ENCODE results near the gene CACNA2D2. TPM values are rescaled to one million over a fixed set of nuclear protein-coding genes. Genes with fewer than 3 reads are reported as not detected.

Gene CACNA2D2
- total RNA-seq, 1 donor = not detected

DNA sequence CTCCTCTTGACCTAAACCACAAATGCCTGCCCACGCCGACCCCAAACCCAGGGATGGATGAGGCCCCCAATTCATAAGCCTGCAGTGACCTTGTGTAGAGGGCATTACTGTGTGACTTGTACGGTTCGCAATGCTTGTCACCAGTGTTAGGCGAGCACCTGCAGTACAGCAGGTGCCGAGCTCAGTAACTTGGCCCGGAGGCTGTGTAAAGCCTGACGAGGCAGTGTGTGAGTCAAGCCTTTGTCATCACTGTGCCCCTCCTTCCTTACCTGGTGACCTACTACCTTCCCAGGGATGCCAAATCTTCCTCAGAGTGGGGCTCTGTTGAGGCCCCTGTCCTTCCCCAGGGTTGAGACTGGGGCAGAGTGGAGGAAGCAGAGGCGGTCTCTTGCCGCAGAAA, 106.9 kb downstream of the CACNA2D2 start:
- H3K27ac ChIP-seq (ENCODE audit: low read depth, low read length) = no peak overlapping the region
- H3K9me3 ChIP-seq (ENCODE audit: low read depth, low read length) = no peaks in the 10 kb centered on the region
- H3K79me2 ChIP-seq (ENCODE audit: insufficient read depth, low read length) = no peaks in the 10 kb centered on the region
- TF ChIP-seq, protein P1, sequence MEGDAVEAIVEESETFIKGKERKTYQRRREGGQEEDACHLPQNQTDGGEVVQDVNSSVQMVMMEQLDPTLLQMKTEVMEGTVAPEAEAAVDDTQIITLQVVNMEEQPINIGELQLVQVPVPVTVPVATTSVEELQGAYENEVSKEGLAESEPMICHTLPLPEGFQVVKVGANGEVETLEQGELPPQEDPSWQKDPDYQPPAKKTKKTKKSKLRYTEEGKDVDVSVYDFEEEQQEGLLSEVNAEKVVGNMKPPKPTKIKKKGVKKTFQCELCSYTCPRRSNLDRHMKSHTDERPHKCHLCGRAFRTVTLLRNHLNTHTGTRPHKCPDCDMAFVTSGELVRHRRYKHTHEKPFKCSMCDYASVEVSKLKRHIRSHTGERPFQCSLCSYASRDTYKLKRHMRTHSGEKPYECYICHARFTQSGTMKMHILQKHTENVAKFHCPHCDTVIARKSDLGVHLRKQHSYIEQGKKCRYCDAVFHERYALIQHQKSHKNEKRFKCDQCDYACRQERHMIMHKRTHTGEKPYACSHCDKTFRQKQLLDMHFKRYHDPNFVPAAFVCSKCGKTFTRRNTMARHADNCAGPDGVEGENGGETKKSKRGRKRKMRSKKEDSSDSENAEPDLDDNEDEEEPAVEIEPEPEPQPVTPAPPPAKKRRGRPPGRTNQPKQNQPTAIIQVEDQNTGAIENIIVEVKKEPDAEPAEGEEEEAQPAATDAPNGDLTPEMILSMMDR (IDR thresholded peaks at IDR 0.05; ENCODE audit: extremely low read depth, low read depth, low read length) = no peak
- DNase-seq (ENCODE audit: insufficient read length, low spot score, missing footprints) = no peak
- H3K4me1 ChIP-seq (ENCODE audit: insufficient read depth, low read length) = no peaks in the 10 kb centered on the region
- no peak overlapping the region for H3K4me2 ChIP-seq (ENCODE audit: insufficient read depth, low read length)
- H4K20me1 ChIP-seq (ENCODE audit: insufficient read depth, low read length) = no peaks in the 10 kb centered on the region
- H3K36me3 ChIP-seq (ENCODE audit: insufficient read depth, low read length) = no peaks in the 10 kb centered on the region
- no peak overlapping the region for H2AFZ ChIP-seq (ENCODE audit: low read length)
- H3K4me3 ChIP-seq (ENCODE audit: insufficient read depth, low read length) = no peak overlapping the region
- peaks cover 6% of the 10 kb centered on the region for H3K27me3 ChIP-seq (ENCODE audit: insufficient read depth, low read length)

DNA sequence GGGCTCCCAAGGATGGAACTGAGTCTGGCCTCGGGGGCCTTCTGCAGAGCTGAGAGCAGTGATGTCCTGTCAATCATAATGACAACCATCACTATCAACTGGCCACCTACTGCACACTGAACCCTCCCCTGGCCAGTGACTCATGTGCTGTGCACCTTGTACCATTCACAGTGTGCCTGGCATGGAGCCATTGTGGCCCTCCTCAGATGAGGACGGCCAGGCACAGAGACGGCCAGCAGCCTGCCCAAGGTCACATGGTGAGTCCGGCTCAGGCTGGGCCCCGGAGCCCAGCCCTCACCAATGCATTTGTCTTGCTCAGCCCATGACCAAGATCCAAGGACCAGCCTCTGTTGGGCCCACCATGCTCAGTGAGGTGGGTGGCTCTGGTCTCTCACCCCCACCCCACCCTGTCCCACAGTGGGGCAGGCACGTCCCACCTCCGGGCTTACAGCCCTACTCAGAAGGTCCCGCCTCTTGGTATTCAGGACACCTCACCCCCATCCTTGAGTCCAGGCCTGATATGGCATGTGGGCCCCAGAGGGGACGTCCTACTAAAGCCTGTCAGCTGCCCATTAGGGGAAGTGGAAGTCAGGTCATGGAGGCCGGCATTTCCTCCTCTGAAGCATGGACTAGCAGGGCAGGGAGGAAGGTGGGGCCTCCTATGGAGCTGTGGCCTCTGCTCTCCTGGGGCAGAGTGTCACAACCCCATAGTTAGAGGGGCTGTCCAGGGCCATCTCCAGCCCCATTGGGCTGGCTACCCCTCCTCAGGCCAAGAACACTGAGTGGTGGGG, 108.2 kb downstream of the CACNA2D2 start:
- no peak overlapping the region for H3K4me2 ChIP-seq (ENCODE audit: insufficient read depth, low read length)
- no peak overlapping the region for H3K27ac ChIP-seq (ENCODE audit: low read depth, low read length)
- H3K79me2 ChIP-seq (ENCODE audit: insufficient read depth, low read length) = no peaks in the 10 kb centered on the region
- no peaks in the 10 kb centered on the region for H4K20me1 ChIP-seq (ENCODE audit: insufficient read depth, low read length)
- H3K27me3 ChIP-seq (ENCODE audit: insufficient read depth, low read length) = peaks cover 3% of the 10 kb centered on the region
- no peaks in the 10 kb centered on the region for H3K4me1 ChIP-seq (ENCODE audit: insufficient read depth, low read length)
- H3K4me3 ChIP-seq (ENCODE audit: insufficient read depth, low read length) = no peak overlapping the region
- H2AFZ ChIP-seq (ENCODE audit: low read length) = no peak overlapping the region
- H3K9me3 ChIP-seq (ENCODE audit: low read depth, low read length) = no peaks in the 10 kb centered on the region
- H3K36me3 ChIP-seq (ENCODE audit: insufficient read depth, low read length) = no peaks in the 10 kb centered on the region
- TF ChIP-seq, protein P1 (IDR thresholded peaks at IDR 0.05; ENCODE audit: extremely low read depth, low read depth, low read length) = no peak
- no peak for DNase-seq (ENCODE audit: insufficient read length, low spot score, missing footprints)

DNA sequence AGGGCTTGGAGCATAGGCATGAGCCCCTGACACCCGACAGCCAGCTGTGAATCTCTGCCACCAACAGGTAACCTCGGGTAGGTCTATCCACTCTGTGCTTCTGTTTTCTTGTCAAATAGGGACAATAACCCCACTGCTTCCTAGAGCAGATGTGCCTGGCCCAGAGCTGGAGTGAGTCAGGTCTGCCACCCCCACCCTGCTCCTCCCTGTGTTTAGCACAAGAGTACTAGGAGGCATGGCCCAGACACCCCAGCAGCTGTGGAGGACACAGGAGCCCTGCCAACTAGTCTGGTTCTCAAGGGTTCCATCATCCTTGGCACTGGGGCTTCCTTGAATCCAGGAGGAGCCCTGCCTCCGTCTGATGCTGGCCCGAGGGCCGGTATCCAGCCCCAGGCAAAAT, 110.4 kb downstream of the CACNA2D2 start:
- no peak overlapping the region for H2AFZ ChIP-seq (ENCODE audit: low read length)
- H3K9me3 ChIP-seq (ENCODE audit: low read depth, low read length) = no peaks in the 10 kb centered on the region
- H3K4me2 ChIP-seq (ENCODE audit: insufficient read depth, low read length) = no peak overlapping the region
- H3K4me3 ChIP-seq (ENCODE audit: insufficient read depth, low read length) = no peak overlapping the region
- no peaks in the 10 kb centered on the region for H3K27me3 ChIP-seq (ENCODE audit: insufficient read depth, low read length)
- no peaks in the 10 kb centered on the region for H3K79me2 ChIP-seq (ENCODE audit: insufficient read depth, low read length)
- no peak for DNase-seq (ENCODE audit: insufficient read length, low spot score, missing footprints)
- H3K36me3 ChIP-seq (ENCODE audit: insufficient read depth, low read length) = no peaks in the 10 kb centered on the region
- no peak overlapping the region for H3K27ac ChIP-seq (ENCODE audit: low read depth, low read length)
- no peaks in the 10 kb centered on the region for H4K20me1 ChIP-seq (ENCODE audit: insufficient read depth, low read length)
- H3K4me1 ChIP-seq (ENCODE audit: insufficient read depth, low read length) = no peaks in the 10 kb centered on the region
- TF ChIP-seq, protein P1 (IDR thresholded peaks at IDR 0.05; ENCODE audit: extremely low read depth, low read depth, low read length) = no peak

DNA sequence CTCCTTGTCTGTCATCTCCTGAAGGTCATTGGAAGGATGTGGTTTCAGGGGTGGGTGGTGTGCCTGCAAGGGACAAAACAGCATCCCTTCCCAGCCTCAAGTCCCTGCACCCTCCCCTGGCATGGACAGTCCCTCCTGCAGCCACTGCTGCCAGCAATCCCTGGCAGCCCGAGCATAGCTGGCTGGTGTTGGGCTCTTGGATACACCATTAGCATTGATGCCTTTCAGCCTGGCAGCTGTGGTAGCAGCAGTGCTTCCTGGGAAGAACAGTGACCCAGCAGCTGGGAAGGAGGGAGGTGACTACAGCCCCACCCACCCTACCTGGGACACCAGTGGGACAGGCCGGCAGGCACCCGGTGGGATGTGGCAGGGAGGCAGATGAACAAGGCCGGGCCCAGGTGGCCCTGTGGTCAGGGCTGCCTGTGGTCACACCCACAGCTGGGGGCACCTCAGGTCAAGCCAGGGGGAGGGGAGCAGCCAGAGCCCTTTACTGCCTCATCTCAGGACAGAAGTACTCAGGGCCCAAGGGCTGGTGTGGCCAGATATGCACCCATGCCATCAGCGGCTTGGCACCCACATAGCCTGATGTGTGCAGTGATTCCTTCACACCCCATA, 111.2 kb downstream of the CACNA2D2 start:
- Histone ChIP-seq H3K4me1 (ENCODE audit: insufficient read depth, low read length) (no peaks in the 10 kb centered on the region), H3K27ac (ENCODE audit: low read depth, low read length) (no peak overlapping the region), H3K36me3 (ENCODE audit: insufficient read depth, low read length) (no peaks in the 10 kb centered on the region), H4K20me1 (ENCODE audit: insufficient read depth, low read length) (no peaks in the 10 kb centered on the region), H3K9me3 (ENCODE audit: low read depth, low read length) (no peaks in the 10 kb centered on the region), H3K27me3 (ENCODE audit: insufficient read depth, low read length) (no peaks in the 10 kb centered on the region), H3K4me3 (ENCODE audit: insufficient read depth, low read length) (no peak overlapping the region), H3K4me2 (ENCODE audit: insufficient read depth, low read length) (no peak overlapping the region), H2AFZ (ENCODE audit: low read length) (no peak overlapping the region), H3K79me2 (ENCODE audit: insufficient read depth, low read length) (no peaks in the 10 kb centered on the region)
- DNase-seq (ENCODE audit: insufficient read length, low spot score, missing footprints) = no peak
- TF ChIP-seq, protein P1 (IDR thresholded peaks at IDR 0.05; ENCODE audit: extremely low read depth, low read depth, low read length) = no peak
